C1 segment of cervical spinal cord (tissue), 14 donors: ENCODE data around the gene LCN2.
A peak's percentile ranks its signal among the peaks of the same experiment; 100 is the strongest.
"Not testable (repeated sequence)": the region's sequence is repeated elsewhere in the genome, so short reads cannot be mapped to it uniquely, and the experiment has no call there.

Experiments
- DNase-seq, 14 donors: peaks; one replicate each; lab custom pipeline; 2025; lab: John Stamatoyannopoulos, UW

LCN2 gene

GRCh38 chr9:128127990-128128835, 21.0 kb upstream of the LCN2 start:
- DNase-seq: peak in 13 of 14 donors; percentile 45 to 99 (median 93)

DNA sequence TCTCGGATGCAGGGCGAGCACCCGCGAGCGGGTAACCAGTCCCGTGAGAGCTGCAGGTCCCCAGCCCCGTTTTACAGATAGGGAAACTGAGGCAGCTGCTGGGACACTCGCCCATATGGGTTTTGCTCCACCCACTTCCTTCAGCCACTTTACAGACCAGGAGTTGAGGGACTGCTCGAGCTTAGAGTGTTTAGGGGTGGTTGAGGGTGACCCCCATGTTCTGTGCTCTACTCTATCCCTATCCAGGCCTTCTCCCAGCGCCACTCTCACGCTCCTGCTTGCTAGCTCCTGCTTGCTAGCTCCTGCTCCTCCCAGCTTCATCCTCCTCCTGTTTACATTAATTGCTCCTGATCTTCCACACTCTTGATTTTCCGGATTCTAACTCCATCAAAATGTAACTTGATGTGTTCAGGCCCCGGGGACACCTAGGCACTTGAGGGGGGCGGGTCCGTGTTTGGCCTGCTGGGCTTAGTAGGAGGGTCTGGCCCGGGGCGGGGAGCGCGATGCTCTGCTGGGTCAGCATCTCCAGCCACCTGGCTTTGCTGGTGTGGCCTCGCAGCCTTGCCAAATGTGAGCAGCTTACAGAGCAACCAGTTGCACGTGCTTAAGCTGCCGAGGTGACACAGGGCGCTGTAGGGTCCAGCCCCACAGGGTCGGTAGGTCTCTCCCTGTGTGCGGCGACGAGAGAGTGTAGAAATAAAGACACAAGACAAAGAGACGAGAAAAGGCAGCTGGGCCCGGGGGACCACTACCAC, 20.2 kb upstream of the LCN2 start:
- peak in 1 of 14 donors; percentile 36 for DNase-seq

DNA sequence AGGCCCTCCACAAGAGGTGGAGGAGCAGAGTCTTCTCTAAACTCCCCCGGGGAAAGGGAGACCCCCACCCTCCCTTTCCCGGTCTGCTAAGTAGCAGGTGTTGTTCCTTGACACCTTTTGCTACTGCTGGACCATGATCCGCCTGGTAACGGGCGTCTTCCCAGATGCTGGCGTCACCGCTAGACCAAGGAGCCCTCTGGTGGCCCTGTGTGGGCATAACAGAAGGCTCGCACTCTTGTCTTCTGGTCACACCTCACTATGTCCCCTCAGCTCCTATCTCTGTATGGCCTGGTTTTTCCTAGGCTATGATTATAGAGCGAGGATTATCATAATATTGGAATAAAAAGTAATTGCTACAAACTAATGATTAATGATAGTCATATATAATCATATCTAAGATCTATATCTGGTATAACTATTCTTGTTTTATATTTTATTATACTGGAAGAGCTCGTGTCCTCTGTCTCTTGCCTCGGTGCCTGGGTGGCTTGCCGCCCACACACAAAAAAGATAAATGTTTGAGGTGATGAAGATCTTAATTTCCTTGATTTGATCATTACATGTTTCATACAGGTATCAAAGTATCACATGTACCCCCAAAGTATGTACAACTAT, 19.2 kb upstream of the LCN2 start:
- not testable (repeated sequence) for DNase-seq

GRCh38 chr9:128130651-128131050, 18.6 kb upstream of the LCN2 start:
- not testable (repeated sequence) for DNase-seq

GRCh38 chr9:128131346-128131745, 17.9 kb upstream of the LCN2 start:
- DNase-seq: not testable (repeated sequence)

- not testable (repeated sequence) for DNase-seq
Observed at GRCh38 chr9:128132139-128132538, 17.1 kb upstream of the LCN2 start.

GRCh38 chr9:128135561-128135960, 13.7 kb upstream of the LCN2 start:
- not testable (repeated sequence) for DNase-seq

DNA sequence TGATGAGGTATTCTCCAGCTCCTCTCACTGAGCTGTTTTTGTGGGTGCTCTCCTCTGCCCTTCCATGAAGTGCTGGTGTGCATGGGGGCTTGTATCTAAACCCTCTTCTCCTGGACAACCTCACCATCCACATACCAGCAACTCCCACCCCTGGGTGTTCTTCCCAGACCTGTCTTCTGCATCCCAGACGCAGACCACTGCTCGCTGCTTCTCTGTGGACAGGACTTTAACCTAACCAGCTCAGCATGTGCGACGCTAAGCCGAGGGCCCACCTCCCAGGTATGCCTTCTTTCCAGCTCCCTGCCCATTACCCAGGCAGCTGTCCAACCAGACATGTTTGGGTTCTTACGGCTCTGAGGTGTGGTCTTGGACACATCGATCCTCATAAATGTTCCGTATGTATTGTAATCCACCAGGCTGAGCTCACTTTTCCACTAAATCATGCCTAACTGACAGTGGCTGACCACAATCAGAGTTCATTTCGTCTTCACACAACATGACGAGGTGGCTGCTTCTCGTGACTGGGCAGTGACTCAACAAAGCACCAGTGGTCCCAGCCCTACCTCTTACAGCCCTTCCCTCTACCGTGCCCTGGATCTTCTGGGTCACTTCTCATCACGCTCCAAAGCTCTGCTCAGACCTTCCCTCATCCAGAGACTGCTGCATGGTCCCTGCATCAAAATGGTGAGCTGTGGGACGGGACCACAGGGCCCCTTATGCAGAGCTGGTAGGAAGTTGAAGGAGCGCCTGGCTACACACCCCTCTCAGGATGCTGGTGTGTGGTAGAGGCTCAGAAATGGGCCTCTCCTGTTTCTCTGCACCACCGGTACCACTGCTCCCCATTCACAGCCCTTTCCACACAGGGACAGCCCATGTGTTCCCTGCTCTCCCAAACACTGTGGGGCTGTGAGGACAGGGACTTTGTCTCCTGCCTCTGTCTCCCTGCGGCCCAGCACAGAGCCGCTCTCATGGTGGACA, 12.1 kb upstream of the LCN2 start:
- DNase-seq: no peak

GRCh38 chr9:128138001-128138400, 11.3 kb upstream of the LCN2 start:
- no peak for DNase-seq

- no peak for DNase-seq
Observed at GRCh38 chr9:128139621-128140020, 9.6 kb upstream of the LCN2 start.

DNA sequence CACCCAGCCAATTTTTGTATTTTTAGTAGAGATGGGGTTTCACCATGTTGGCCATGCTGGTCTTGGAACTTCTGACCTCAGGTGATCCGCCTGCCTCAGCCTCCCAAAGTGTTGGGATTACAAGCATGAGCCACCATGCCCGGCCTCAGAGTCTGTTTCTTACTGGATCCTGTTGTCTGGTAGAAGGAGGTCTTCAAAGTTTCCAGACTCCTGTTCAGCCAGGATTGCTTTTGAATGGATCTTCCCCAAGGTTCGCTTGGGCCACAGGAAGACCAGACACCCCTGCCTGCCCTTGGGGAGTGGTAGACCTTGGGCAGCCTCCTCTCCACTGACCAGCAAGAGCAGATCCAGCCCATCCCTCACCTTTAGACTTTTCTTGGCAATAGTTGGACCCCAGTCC, 7.6 kb upstream of the LCN2 start:
- no peak for DNase-seq

GRCh38 chr9:128142061-128142460, 7.2 kb upstream of the LCN2 start:
- DNase-seq: no peak

- no peak for DNase-seq
Observed at GRCh38 chr9:128142596-128142995, 6.7 kb upstream of the LCN2 start.

DNA sequence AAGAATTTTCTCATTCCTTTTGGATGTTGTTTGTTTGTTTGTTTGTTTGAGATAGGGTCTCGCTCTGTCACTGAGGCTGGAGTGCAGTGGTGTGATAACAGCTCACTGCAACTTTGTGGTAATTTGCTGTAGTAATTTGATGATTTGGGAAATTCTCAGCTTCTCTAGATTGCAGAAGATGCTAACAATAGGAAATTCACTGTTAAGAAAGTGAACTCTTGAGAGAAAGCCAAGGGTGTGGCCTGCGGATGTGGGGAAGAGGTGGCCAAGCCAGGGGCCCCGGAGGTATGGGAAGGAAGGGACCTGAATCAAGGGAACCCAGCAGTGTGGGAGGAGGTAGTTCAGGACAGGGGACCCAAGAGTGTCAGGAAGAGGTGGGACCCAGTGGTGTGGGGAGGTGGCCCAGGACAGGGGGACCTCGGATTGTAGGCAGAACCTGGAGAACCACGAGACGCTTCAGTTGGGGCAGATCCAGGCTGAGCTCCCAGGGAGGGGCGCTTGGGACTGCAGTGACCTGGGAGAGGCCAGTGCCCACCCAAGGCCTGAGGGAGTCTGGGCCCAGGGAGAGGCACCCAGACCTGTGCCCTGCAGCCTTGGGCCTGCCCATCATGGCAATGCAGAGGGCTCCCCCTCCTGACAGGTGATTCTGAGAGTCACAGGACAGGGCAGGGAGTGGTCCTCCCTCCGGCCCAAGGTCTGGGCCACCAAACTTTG, 5.6 kb upstream of the LCN2 start:
- no peak for DNase-seq

GRCh38 chr9:128144239-128145181, 4.7 kb upstream of the LCN2 start:
- DNase-seq: no peak

DNA sequence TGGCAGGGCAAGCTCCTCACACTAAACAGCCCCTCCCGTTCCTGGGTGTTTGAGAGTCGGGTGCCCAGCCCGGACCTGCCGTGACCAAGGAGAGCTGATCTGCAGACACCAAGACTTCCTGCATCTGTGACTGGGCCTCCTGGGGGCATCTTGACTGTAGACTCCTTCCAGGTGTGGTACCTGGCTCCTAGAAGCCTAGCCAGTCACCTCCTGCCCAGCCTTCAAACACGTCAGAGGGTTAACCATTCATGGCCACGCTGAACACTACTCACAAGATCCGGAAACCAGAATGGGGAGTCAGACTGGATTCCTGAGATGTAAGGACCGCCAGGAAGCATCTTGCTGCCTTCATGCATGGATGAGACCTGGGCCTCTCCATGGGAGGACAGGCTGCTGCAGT, 3.7 kb upstream of the LCN2 start:
- DNase-seq: no peak

DNA sequence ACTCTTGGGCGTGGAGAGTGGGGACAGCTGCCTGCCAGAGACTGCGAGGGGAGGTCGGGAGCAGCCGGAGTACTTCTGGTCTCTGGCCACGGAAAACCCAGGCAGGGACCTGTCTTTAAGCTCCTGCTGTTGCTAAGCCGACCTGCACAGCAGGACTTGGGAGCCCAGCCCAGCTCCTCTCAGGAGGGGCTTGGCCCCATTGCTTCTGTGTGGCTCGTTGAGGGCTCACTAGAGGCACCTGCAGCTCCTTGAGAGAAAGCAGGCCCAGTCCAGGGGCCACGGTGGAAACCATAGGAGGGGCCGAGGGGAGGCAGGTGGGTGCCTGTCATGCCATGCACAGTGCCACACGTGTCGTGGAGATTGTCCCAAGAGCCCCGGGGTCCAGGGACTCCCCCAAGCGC, 3.3 kb upstream of the LCN2 start:
- DNase-seq: no peak

GRCh38 chr9:128146591-128147120, 2.6 kb upstream of the LCN2 start:
- no peak for DNase-seq

DNA sequence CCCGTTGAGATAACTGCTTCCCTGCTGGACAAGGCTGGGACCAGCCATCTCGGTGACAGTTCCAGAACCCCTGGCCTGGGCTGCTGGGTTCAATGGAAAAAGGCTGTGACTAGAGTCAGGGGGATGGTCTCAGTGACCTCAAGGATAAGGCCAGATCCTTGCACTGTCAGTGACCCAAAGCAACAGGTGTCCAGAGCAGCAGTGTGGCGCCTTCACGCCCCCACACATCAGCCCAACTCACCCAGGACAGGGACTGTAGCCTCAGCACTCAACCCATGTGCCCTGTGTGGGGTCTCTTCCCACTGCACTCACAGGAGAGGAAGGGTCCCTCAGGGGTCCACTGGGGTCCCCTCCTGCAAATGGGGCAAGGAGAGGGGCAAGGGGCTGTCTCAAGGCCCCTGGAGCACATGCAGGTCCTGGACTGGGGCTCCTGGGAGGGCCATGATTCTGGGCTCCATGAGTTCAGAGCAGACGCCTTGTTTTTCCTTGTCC, 698 bp upstream of the LCN2 start:
- DNase-seq: no peak
